Right lobe of liver (tissue), 4 donors: Measurements from ENCODE around the gene MAPK8.

Source experiments
- POLR2A ChIP-seq: fragments of 450-650 bp; IDR thresholded peaks from one replicate; pipeline ENCODE4 v1.6.1; 2017; ENCODE audit warnings: antibody characterized with exemption, mild to moderate bottlenecking
- TF ChIP-seq, protein P1 (sequence below), 4 donors: fragments of 200-600 bp in 3 of 4; fragments of 450-650 bp in 1 of 4; IDR thresholded peaks; one replicate each; pipeline versions ENCODE4 v1.5.1 to v1.8.0; 2016 to 2022; ENCODE audit warnings: antibody characterized with exemption in 4 of 4, mild to moderate bottlenecking in 2 of 4
- donor health status: DM: no; HTN: no; CAD: no.
- donor health status: DM: no; HTN: no; CAD: no.
- donor health status: DM: no; HTN: yes; CAD: no.

- TF ChIP-seq, protein P1, sequence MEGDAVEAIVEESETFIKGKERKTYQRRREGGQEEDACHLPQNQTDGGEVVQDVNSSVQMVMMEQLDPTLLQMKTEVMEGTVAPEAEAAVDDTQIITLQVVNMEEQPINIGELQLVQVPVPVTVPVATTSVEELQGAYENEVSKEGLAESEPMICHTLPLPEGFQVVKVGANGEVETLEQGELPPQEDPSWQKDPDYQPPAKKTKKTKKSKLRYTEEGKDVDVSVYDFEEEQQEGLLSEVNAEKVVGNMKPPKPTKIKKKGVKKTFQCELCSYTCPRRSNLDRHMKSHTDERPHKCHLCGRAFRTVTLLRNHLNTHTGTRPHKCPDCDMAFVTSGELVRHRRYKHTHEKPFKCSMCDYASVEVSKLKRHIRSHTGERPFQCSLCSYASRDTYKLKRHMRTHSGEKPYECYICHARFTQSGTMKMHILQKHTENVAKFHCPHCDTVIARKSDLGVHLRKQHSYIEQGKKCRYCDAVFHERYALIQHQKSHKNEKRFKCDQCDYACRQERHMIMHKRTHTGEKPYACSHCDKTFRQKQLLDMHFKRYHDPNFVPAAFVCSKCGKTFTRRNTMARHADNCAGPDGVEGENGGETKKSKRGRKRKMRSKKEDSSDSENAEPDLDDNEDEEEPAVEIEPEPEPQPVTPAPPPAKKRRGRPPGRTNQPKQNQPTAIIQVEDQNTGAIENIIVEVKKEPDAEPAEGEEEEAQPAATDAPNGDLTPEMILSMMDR (IDR thresholded peaks at IDR 0.05), result no peak
- TF ChIP-seq POLR2A, result no peak
These were observed 170.7 kb downstream of the MAPK8 start for GRCh38 chr10:48477141-48477540.
